CD4-positive, alpha-beta T cell treated with Interleukin-12 subunit alpha and Interleukin-12 subunit beta, for 1 hour (primary cell): ENCODE results near the gene KMT2C.
"Not testable (repeated sequence)": the region's sequence is repeated elsewhere in the genome, so short reads cannot be mapped to it uniquely, and the experiment has no call there.

Experiments used
- DNase-seq: peaks from one replicate; pipeline ENCODE4 v3.0.0-alpha.2; 2020

The KMT2C gene

GRCh38 chr7:152399344-152399743, 36.5 kb downstream of the KMT2C start:
- no peak for DNase-seq

- no peak for DNase-seq
Observed at GRCh38 chr7:152395112-152395511, 40.7 kb downstream of the KMT2C start.

- DNase-seq: not testable (repeated sequence)
Observed at GRCh38 chr7:152394214-152394613, 41.6 kb downstream of the KMT2C start.

DNA sequence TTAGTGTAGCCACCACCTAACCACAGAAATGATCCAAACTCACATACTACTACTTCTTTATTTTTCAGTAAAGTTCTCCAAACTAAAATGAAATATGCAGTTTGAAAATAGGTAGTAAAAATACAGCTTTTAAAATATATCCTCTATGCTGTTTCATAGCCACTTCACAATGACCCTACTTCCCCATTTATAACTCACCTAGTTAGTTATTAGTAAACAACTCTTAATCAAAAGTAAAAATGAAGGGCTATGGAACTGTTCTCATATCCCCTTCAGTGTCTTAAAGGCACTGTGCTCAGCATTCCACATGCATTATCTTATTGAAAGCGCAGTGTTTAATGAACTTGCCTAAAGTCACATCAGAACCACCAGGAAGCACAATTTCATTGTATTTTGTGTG, 43.5 kb downstream of the KMT2C start:
- no peak for DNase-seq

DNA sequence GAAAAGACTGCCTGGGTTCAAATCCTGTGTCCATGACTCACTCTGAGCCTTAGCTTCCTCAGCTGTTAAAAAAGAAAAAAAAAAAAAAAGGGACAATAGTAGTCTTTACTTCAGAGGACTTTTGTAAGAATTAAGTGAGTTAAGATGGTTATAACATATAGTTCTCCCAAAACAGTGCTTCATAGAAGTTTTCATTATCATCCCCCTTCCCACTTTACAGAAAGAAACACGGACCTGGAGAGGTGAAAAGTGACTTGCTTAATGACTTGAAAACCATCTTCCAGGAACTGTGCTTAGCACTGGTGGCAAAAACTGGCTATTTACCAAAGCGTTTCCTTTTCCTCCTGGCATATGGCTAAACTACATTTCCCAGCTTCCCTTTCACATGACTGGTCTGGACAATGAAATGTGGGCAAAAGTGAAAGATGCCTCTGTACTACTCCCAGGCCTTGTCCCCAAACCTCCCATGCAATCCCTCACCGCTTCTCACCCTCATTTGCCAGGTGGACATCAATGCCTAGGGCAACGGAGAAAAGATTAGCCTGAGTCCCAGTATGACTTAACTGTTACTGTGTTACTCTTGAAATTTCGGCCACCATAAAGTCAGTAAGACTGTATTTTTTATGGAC, 49.6 kb downstream of the KMT2C start:
- DNase-seq: not testable (repeated sequence)

- DNase-seq: peak; percentile 19
Observed at GRCh38 chr7:152384235-152385200, 51.3 kb downstream of the KMT2C start.

DNA sequence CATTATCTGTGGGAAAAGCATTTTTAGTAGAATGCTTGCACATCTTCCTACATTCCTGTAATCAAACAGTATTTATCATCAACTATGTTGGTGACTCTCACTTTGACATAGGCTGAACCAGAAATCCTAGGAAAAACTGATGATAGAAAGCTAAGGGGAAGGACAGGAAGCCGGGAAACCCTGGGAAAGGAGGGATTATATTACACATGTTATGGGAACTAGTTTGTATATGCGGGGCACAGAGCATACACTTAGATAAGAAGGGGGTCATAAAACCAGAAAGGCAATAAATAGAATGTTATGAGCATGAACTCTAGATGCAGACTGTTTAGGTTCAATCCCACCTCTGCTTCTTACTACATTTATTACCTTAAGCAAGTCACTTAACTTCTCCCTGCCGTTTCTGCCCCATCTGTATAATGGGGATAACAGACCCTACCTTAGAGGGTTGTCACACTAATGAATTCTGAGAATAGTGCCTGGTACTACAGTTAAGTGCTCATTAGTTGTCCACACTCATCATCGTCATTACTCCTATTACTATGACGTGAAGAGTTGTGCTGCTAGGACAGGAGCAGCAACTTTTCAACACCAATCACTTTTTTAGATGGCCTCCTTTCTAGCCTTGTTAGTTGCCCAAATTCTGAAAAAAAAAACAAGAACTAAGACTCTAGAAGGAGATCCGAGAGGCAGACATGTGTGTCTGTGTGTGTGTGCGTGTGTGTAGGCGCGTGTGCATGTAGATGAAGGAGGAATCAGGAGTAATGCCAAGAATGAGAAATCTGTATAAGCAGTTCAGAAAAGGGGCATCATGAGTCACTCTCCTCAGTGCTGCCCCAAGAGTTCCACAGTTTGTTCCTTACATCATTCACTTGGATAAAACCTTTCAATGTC, 52.2 kb downstream of the KMT2C start:
- DNase-seq: no peak

DNA sequence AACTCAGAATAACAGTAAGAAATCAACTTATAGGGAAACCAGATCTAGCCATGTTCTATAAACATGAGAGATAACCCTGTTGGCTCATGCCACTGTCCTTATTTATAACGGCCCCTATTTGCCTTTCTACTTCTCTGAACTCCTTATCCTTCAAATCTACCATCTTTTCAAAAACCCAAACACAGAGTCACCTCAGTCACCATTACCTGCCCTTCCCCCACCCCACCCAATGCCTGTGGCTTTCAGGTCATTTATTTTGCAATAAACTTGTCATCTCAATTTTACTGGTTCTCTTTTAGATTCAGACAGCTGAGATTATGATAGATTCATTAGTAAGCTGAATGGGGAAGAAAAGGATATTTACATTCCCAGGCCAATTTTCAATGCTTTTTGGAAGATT, 53.6 kb downstream of the KMT2C start:
- no peak for DNase-seq

- not testable (repeated sequence) for DNase-seq
Observed at GRCh38 chr7:152380931-152381578, 54.7 kb downstream of the KMT2C start.

DNA sequence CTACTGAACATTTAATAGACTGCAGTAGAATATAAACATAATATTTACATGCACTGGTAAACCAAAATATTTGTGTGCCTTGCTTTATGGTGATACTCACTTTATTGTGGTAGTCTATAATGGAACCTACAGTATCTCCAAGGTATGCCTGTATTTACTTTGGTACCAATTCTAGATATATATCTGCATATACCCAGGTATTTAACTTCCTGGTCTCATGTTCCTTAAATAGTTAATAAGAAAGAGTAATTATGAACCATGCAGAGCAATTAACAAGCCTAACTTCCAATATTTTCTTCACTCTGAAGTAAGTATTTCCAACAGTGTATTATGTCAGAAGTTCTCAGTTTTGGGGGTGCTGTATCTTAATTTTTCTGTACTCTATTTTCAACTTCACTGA, 57.3 kb downstream of the KMT2C start:
- DNase-seq: not testable (repeated sequence)

DNA sequence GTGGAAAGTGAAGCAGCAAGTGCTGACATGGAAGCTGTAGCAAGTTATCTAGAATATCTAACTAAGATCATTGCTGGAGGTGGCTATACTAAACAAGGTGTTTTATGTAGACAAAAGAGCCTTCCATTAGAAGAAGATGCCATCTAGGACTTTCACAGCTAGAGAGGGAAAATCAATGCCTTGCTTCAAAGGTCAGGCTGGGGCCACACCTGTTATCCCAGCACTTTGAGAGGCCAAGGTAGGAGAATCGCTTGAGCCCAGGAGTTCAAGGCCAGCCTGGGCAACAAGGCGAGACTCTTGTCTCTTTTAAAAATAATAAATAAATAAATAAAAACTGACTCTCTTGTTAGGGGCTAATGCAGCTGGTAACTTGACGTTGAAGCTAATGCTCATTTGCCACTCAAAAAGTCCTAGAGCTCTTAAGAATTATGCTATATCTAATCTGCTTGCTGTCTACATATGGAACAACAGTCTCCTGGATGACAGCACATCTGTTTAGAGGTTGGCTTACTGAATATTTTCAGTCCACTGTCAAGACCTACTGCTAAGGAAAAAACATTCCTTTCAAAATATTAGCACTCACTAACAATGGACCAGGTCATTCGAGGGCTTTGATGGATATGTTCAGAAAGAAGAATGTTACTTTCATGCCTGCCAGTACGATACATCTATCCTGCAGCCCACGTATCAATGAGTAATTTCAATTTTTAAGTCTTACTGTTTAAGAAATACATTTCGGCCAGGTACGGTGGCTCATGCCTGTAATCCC, 58.9 kb downstream of the KMT2C start:
- DNase-seq: not testable (repeated sequence)

- DNase-seq: no peak
Observed at GRCh38 chr7:152370297-152370696, 65.5 kb downstream of the KMT2C start.

DNA sequence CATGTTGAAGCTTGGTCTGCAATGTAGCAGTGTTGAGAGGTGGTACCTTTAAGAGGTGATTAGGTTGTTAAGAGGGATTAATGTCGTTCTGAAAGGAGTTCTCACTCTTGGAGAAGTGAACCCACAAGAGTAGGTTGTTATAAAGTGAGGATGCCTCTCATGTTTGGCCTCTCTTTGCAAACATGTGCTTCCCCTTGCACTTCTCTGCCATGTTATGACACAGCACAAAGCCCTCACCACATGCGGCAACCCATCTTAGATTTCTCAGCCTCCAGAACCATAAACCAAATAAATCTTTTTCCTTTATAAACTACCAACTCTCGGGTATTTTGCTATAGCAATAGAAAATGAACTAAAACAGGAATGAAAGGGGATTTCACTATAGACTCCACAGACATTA, 66.3 kb downstream of the KMT2C start:
- DNase-seq: no peak

DNA sequence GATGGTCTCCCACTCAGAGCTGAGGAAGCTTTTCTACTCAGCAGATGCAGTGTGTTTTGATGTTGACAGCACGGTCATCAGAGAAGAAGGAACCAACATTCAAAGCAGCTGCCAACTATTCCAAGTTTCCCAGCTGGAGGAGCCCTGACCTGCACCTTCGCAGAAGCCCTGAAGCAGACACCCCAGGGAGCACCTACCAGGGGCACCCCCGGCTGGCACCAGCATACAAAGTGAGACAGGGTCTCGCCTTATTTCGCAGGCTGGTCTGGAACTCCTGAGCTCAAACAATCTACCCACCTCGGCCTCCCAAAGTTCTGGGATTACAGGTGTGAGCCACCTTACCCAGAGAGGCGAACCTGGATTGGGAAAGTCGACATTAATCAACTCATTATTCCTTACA, 68.6 kb downstream of the KMT2C start:
- DNase-seq: no peak

GRCh38 chr7:152366662-152367061, 69.1 kb downstream of the KMT2C start:
- no peak for DNase-seq

DNA sequence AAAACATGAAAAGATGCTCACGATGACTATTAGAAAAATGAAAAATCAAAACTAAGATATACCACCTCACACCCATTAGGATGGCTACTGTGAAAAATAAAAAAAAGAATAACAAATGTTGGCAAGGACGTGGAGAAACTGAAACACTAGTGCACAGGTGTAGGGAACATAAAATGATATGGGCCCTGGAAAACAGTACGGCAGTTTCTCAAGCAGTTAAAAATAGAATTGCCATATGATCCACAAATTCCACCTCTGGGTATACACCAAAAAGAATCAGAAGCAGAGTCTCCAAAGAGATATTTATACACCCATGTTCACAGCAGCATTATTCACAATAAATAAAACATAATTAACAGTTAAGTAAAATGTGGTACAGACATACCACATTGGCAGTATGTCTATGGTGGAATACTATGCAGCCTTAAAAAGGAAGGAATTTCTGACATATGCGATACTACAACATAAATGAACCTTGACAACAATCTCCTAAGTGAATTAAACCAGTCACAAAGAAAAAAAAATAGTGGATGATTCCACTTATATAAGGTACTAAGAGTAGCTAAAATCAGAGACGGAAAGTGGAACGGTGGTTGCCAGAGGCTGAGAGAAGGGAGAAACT, 69.7 kb downstream of the KMT2C start:
- DNase-seq: no peak

DNA sequence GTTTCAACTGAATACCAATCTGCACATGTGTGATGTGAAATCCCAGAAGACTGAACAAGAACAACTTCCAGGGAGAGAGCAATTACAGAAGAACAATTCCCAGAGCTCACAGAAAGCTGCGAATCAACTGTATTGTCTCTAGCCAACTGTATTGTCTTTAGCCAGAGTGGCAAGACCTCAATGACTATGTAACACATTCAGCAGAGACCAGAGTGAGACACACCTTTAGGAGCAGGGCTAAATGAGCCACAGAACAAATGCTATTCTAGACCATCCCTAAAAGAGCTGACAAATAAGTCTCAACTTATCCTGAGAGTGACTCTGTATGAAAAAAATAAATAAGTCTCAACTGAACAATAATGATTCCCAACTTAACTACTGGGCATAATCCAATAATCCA, 72.0 kb downstream of the KMT2C start:
- no peak for DNase-seq

DNA sequence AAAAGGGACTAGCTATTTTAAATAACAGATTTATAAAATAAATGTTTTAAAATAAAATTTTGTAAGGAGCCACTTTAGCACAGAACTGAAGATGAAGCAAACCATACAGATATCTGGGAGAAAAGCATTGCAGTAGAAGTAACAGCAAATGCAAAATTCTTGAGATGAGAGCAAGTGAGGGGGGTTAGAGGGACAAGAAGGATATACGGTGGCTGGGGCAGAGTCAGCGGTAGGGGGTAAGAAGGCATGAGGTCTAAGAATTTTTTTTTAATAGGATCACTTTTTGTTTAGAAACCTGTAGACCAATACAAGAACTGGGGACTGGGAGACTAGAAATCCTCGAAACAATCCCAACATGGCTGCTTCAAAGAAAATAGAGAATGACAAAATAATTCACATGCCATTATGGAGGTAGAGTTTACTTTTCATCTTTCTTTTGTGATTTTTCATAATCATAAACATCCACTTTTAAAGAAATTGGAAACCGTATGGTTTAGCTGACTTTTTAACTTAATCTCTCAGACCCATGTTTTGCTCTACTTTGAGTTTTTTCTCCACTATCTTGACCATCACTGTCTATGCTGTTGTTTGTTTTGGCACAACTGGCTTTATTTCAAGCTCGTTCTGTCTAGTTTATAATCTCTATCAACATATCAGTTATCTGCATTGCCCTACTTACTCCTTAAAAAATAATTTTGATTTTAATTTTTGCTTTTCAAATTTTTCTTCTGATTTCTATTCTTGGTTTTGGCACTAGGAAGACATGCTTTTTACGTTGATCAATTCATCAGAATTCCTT, 73.5 kb downstream of the KMT2C start:
- no peak for DNase-seq

- no peak for DNase-seq
Observed at GRCh38 chr7:152355474-152356057, 80.2 kb downstream of the KMT2C start.

DNA sequence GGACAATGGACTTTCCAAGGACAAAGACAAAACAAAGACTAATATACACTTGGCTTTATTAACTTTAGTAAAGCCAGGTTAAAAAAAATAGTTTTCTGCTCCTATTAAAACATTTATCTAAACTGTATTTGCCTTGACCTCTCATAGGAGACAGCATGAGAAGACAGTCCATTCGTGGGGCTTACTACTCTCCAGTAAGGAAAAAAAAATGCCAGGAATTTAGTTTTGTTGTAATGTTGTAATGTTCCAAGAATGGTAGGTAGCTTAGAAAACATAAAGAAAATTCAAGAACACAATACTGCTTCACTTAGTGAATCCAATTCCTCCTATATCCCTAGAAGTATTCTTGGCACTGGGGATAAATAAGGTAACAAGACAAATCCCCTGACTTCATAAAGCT, 81.7 kb downstream of the KMT2C start:
- no peak for DNase-seq
